Right lobe of liver (tissue), 4 donors: ENCODE data around the gene GON7.

ENCODE experiments used
- POLR2A ChIP-seq: fragments of 450-650 bp; IDR thresholded peaks from one replicate; pipeline ENCODE4 v1.6.1; 2017; ENCODE audit warnings: antibody characterized with exemption, mild to moderate bottlenecking
- TF ChIP-seq, protein P1 (sequence below), 4 donors: fragments of 200-600 bp in 3 of 4; fragments of 450-650 bp in 1 of 4; IDR thresholded peaks; one replicate each; pipeline versions ENCODE4 v1.5.1 to v1.8.0; 2016 to 2022; ENCODE audit warnings: antibody characterized with exemption in 4 of 4, mild to moderate bottlenecking in 2 of 4
- donor health status: DM: no; HTN: no; CAD: no.
- donor health status: DM: no; HTN: no; CAD: no.
- donor health status: DM: no; HTN: yes; CAD: no.

GRCh38 chr14:93183596-93184317 is 23.1 kb downstream of the GON7 start:
- TF ChIP-seq, protein P1, sequence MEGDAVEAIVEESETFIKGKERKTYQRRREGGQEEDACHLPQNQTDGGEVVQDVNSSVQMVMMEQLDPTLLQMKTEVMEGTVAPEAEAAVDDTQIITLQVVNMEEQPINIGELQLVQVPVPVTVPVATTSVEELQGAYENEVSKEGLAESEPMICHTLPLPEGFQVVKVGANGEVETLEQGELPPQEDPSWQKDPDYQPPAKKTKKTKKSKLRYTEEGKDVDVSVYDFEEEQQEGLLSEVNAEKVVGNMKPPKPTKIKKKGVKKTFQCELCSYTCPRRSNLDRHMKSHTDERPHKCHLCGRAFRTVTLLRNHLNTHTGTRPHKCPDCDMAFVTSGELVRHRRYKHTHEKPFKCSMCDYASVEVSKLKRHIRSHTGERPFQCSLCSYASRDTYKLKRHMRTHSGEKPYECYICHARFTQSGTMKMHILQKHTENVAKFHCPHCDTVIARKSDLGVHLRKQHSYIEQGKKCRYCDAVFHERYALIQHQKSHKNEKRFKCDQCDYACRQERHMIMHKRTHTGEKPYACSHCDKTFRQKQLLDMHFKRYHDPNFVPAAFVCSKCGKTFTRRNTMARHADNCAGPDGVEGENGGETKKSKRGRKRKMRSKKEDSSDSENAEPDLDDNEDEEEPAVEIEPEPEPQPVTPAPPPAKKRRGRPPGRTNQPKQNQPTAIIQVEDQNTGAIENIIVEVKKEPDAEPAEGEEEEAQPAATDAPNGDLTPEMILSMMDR (IDR thresholded peaks at IDR 0.05): no peak
- TF ChIP-seq POLR2A: no peak
